CD8-positive, alpha-beta memory T cell (primary cell): ENCODE results near the gene NOL7. TPM values are rescaled to one million over a fixed set of nuclear protein-coding genes. Genes with fewer than 3 reads are reported as not detected.

Source experiments
- CTCF ChIA-PET: fragments of 350-600 bp; sonication (Branson Sonifier 250); formaldehyde crosslinking; loops from one replicate; lab custom pipeline; 2021; ENCODE audit warnings: antibody characterized with exemption; lab: Charles Lee
- POLR2A ChIA-PET: fragments of 350-600 bp; sonication (Branson Sonifier 250); formaldehyde crosslinking; loops from one replicate; lab custom pipeline; 2021; ENCODE audit warnings: antibody characterized with exemption; lab: Charles Lee
- DNase-seq, 5 donors: peaks; one replicate each; pipeline versions ENCODE4 v3.0.0 to v3.0.0-alpha.2; 2020 to 2022; ENCODE audit warnings: mixed read lengths in 1 of 5
- H3K27ac ChIP-seq: one replicate; pipeline ENCODE4 v1.7.0; 2013; ENCODE audit warnings: low read depth, mild to moderate bottlenecking, low read length, moderate library complexity
- H3K27me3 ChIP-seq: 2 replicates; pipeline ENCODE4 v1.7.0; 2013; ENCODE audit warnings: low read length, mild to moderate bottlenecking; ENCODE audit not compliant: insufficient read depth, poor library complexity, severe bottlenecking
- H3K36me3 ChIP-seq: 2 replicates; pipeline ENCODE4 v1.7.0; 2013; ENCODE audit warnings: mild to moderate bottlenecking, low read length, moderate library complexity; ENCODE audit not compliant: insufficient read depth
- H3K4me1 ChIP-seq: 2 replicates; pipeline ENCODE4 v1.7.0; 2013; ENCODE audit warnings: mild to moderate bottlenecking, low read length, moderate library complexity; ENCODE audit not compliant: insufficient read depth
- H3K4me3 ChIP-seq: 2 replicates; pipeline ENCODE4 v1.7.0; 2013; ENCODE audit warnings: mild to moderate bottlenecking, low read length
- H3K9me3 ChIP-seq: 2 replicates; pipeline ENCODE4 v1.7.0; 2013; ENCODE audit warnings: mild to moderate bottlenecking, low read length
- H3K27ac Mint-ChIP-seq, 8 donors: one replicate each; pipeline ENCODE4 v1.8.0; 2020 to 2021; ENCODE audit warnings: mixed read lengths in 8 of 8, mild to moderate bottlenecking in 6 of 8, inconsistent platforms in 3 of 8, moderate library complexity in 3 of 8
- H3K27me3 Mint-ChIP-seq, 2 donors: one replicate each; pipeline ENCODE4 v1.8.0; 2020 to 2021; ENCODE audit warnings: mixed read lengths in 2 of 2, mild to moderate bottlenecking in 1 of 2, moderate library complexity in 1 of 2
- H3K36me3 Mint-ChIP-seq, 3 donors: one replicate each; pipeline ENCODE4 v1.8.0; 2020 to 2021; ENCODE audit warnings: mixed read lengths in 3 of 3, inconsistent platforms in 1 of 3, mild to moderate bottlenecking in 1 of 3
- H3K4me1 Mint-ChIP-seq, 3 donors: one replicate each; pipeline ENCODE4 v1.8.0; 2020 to 2021; ENCODE audit warnings: mixed read lengths in 3 of 3, inconsistent platforms in 1 of 3, mild to moderate bottlenecking in 1 of 3
- H3K4me3 Mint-ChIP-seq, 7 donors: one replicate each; pipeline ENCODE4 v1.8.0; 2020 to 2021; ENCODE audit warnings: mixed read lengths in 7 of 7, mild to moderate bottlenecking in 6 of 7, moderate library complexity in 4 of 7, inconsistent platforms in 2 of 7
- H3K9me3 Mint-ChIP-seq, 5 donors: one replicate each; pipeline ENCODE4 v1.8.0; 2020 to 2022; ENCODE audit warnings: mixed read lengths in 5 of 5, mild to moderate bottlenecking in 3 of 5, moderate library complexity in 2 of 5, inconsistent platforms in 1 of 5
- polyA plus RNA-seq: library from polyadenylated mRNA; unstranded; fragments of 300-500 nt; fragmentation: Illumina TruSeq; gene quantifications from one replicate; pipeline ENCODE4 v1.2.3, GENCODE V29; 2021
- total RNA-seq, 2 experiments: library from RNA; stranded (reverse); gene quantifications; one replicate each; pipeline ENCODE4 v1.2.3, GENCODE V29; 2021

NOL7 gene
- total and polyA plus RNA-seq, 3 experiments from 2014 or later = 120 to 137 (median 122) TPM

DNA sequence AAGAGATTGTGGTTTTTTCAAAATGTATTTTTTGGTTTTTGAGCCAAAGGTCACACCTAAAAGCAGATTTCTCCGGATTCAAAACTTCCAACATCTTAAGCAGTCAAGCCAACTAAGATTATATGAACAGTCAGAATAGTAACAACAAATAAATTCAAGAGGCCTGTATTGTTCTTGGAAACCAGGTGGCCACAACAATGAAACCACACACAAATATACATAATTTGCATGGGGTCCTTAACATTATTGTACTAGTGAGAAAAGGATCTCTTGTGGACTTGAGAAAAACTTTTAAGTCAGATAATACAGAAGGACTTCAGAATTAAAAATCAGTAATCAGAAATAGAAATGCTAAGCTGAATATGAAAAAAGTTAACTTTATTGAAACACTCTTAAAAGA lies 40.6 kb downstream of the NOL7 start:
- Mint-ChIP-seq H3K4me3 (no peak overlapping the region), H3K27ac (peak overlapping the region in 3 of 8 donors; percentile 27 to 60 (median 52)), H3K9me3 (no peaks in the 10 kb centered on the region), H3K36me3 (peaks cover 9 to 35% (median 12%) of the 10 kb centered on the region in 3 donors), H3K27me3 (no peaks in the 10 kb centered on the region), H3K4me1 (peaks cover 41 to 53% (median 53%) of the 10 kb centered on the region in 3 donors)
- DNase-seq = no peak
- Histone ChIP-seq H3K36me3 (no peaks in the 10 kb centered on the region), H3K4me3 (no peak overlapping the region), H3K27me3 (no peaks in the 10 kb centered on the region), H3K27ac (no peak overlapping the region), H3K4me1 (peaks cover 5% of the 10 kb centered on the region), H3K9me3 (no peaks in the 10 kb centered on the region)
- POLR2A ChIA-PET = no interaction called here
- CTCF ChIA-PET = no interaction called here

DNA sequence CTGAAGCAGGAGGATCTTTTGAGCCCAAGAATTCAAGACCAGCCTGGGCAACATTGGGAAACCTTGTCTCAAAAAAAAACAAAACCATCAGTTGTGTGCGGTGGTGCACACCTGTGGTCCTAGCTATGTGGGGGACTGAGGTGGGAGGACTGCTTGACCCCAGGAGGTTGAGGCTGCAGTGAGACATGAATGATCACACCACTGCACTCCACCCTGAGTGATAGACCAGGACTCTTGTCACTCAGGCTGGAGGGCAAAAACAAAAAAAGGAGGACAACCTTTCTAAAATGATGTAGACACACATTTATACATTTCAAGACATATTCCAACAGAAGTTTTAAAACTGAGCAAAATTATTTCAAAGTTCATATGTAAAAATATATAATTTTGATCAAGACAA lies 45.1 kb downstream of the NOL7 start:
- Mint-ChIP-seq H3K36me3 (peaks cover 4 to 13% (median 4%) of the 10 kb centered on the region in 3 donors), H3K27me3 (no peaks in the 10 kb centered on the region), H3K4me1 (peaks cover 74 to 90% (median 89%) of the 10 kb centered on the region in 3 donors), H3K4me3 (peak overlapping the region in 2 of 7 donors; percentile 29 to 41), H3K27ac (peak overlapping the region in 5 of 8 donors; percentile 4 to 86 (median 52)), H3K9me3 (no peaks in the 10 kb centered on the region)
- Histone ChIP-seq H3K36me3 (no peaks in the 10 kb centered on the region), H3K4me3 (no peak overlapping the region), H3K9me3 (no peaks in the 10 kb centered on the region), H3K27me3 (no peaks in the 10 kb centered on the region), H3K4me1 (peaks cover 29% of the 10 kb centered on the region), H3K27ac (no peak overlapping the region)
- no peak for DNase-seq
- POLR2A ChIA-PET = no interaction called here
- CTCF ChIA-PET = no interaction called here

DNA sequence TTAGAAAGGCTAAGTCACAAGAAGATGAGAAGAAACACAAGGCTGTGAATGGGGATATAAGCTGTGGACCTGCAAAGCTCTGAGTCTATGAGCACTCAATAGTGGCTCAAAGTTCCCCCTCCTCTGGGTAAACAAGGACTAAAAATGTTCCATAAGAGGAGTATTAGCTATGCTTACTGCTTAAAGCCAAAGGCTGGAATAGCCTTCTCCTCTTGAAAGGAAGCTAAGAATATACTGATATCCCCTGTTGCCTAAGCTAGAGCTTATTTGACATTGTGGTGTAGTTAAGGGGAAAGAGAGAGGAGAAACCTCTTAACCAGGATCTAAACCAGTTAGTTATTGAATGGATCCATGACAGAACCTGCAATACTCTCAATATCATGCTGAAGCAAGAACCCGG lies 45.8 kb downstream of the NOL7 start:
- H3K36me3 Mint-ChIP-seq = peaks cover under 1 to 9% (median under 1%) of the 10 kb centered on the region in 3 donors
- Histone ChIP-seq H3K27me3 (no peaks in the 10 kb centered on the region), H3K27ac (no peak overlapping the region), H3K36me3 (no peaks in the 10 kb centered on the region), H3K4me3 (no peak overlapping the region), H3K9me3 (no peaks in the 10 kb centered on the region), H3K4me1 (peaks cover 29% of the 10 kb centered on the region)
- peak overlapping the region in 1 of 8 donors; percentile 14 for H3K27ac Mint-ChIP-seq
- H3K4me3 Mint-ChIP-seq = peak overlapping the region in 2 of 7 donors; percentile 0 to 8
- no peaks in the 10 kb centered on the region for H3K27me3 Mint-ChIP-seq
- peaks cover 77 to 93% (median 91%) of the 10 kb centered on the region in 3 donors for H3K4me1 Mint-ChIP-seq
- H3K9me3 Mint-ChIP-seq = no peaks in the 10 kb centered on the region
- ChIA-PET CTCF (no interaction called here), POLR2A (no interaction called here)
- no peak for DNase-seq

DNA sequence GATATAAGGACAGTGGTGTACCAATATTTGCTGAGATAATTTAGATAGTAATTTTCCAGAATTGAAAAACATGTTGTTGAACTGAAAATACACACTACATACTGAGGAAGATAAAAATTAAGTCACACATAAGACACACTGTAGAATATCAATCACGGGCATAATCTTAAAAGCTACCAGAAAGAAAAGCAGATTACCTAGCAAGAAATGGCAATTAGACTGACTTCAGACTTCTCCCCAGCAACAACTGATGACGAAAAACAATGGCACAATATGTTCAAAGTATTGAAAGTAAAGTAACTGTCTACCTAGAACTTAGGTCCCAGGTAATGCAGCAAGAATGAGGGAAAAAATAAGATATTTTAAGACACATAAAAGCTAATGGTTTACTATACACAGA lies 46.5 kb downstream of the NOL7 start:
- Mint-ChIP-seq H3K27me3 (no peaks in the 10 kb centered on the region), H3K36me3 (peaks cover 0 to 6% (median 0%) of the 10 kb centered on the region in 3 donors), H3K9me3 (no peaks in the 10 kb centered on the region), H3K4me3 (peak overlapping the region in 1 of 7 donors; percentile 1), H3K4me1 (peaks cover 80 to 95% (median 94%) of the 10 kb centered on the region in 3 donors), H3K27ac (peak overlapping the region in 3 of 8 donors; percentile 14 to 68 (median 52))
- no peak overlapping the region for H3K27ac ChIP-seq
- CTCF ChIA-PET = no interaction called here
- no peak overlapping the region for H3K4me3 ChIP-seq
- DNase-seq = no peak
- POLR2A ChIA-PET = no interaction called here
- no peaks in the 10 kb centered on the region for H3K27me3 ChIP-seq
- no peaks in the 10 kb centered on the region for H3K9me3 ChIP-seq
- H3K4me1 ChIP-seq = peaks cover 36% of the 10 kb centered on the region
- no peaks in the 10 kb centered on the region for H3K36me3 ChIP-seq

DNA sequence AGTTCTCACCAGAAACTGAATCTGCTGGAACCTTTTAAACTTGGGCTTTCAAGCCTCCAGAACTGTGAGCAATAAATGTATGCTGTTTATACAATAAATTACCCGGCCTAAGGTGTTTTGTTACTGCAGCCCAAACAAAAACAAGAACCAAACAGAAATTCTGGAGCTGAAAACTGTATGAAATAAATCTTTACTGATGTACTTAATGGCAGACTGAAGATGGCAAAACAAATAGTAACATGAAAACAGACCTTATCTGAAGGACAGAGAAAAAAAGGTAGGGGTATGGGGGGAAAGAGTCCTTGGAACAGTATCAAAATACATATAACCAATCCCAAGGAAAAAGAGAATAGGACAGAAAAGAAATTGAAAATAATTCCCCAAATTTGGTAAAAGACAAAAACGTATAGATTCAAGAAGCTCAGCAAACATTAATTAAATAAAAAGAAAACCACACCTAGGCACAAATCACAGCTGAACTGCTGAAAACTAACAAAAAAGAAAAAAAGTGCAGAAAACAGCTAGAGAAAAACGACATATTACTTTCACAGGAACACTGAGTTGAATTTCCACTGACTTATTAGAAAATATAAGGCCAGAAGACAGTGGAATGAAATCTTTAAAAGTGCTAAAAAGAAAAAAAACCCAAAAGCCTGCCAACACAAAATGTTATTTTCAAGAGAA lies 47.7 kb downstream of the NOL7 start:
- Histone ChIP-seq H3K27me3 (no peaks in the 10 kb centered on the region), H3K27ac (no peak overlapping the region), H3K9me3 (no peaks in the 10 kb centered on the region), H3K4me3 (no peak overlapping the region), H3K4me1 (peaks cover 48% of the 10 kb centered on the region), H3K36me3 (no peaks in the 10 kb centered on the region)
- H3K27me3 Mint-ChIP-seq = no peaks in the 10 kb centered on the region
- peak overlapping the region in 4 of 8 donors; percentile 1 to 66 (median 23) for H3K27ac Mint-ChIP-seq
- peaks cover 85 to 98% (median 94%) of the 10 kb centered on the region in 3 donors for H3K4me1 Mint-ChIP-seq
- H3K36me3 Mint-ChIP-seq = no peaks in the 10 kb centered on the region
- no peak for DNase-seq
- no peaks in the 10 kb centered on the region for H3K9me3 Mint-ChIP-seq
- POLR2A ChIA-PET = no interaction called here
- peak overlapping the region in 2 of 7 donors; percentile 5 to 7 for H3K4me3 Mint-ChIP-seq
- CTCF ChIA-PET = no interaction called here

DNA sequence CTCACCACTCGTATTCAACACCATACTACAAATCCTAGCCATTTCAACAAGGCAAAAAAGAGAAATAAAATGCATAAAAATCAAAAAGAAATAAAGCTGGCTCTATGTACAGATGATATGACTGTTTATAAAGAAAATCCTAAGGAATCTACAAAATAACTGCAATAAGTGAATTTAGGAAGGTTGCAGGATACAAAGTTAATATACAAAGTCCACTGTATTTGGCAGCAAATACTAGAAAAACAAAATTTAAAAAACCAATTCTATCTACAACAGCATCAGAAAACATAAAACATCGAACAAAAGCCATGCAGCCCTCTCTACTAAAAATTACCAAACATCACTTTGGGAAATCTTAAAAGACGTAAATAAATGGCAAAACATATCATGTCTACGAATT lies 48.9 kb downstream of the NOL7 start:
- no peaks in the 10 kb centered on the region for H3K27me3 Mint-ChIP-seq
- Histone ChIP-seq H3K36me3 (no peaks in the 10 kb centered on the region), H3K4me1 (peaks cover 58% of the 10 kb centered on the region), H3K4me3 (no peak overlapping the region), H3K27ac (no peak overlapping the region), H3K9me3 (no peaks in the 10 kb centered on the region), H3K27me3 (no peaks in the 10 kb centered on the region)
- POLR2A ChIA-PET = no interaction called here
- H3K9me3 Mint-ChIP-seq = no peaks in the 10 kb centered on the region
- CTCF ChIA-PET = interaction anchor here (0.9 kb wide), 1 partner anchor 89 kb away, joined by 4 read pairs; the partner anchor contains the start of gene SIRT5
- H3K27ac Mint-ChIP-seq = no peak overlapping the region
- peak overlapping the region in 3 of 7 donors; percentile 4 to 20 (median 14) for H3K4me3 Mint-ChIP-seq
- DNase-seq = no peak
- peaks cover 90 to 100% (median 99%) of the 10 kb centered on the region in 3 donors for H3K4me1 Mint-ChIP-seq
- H3K36me3 Mint-ChIP-seq = peaks cover 0 to under 1% (median 0%) of the 10 kb centered on the region in 3 donors

DNA sequence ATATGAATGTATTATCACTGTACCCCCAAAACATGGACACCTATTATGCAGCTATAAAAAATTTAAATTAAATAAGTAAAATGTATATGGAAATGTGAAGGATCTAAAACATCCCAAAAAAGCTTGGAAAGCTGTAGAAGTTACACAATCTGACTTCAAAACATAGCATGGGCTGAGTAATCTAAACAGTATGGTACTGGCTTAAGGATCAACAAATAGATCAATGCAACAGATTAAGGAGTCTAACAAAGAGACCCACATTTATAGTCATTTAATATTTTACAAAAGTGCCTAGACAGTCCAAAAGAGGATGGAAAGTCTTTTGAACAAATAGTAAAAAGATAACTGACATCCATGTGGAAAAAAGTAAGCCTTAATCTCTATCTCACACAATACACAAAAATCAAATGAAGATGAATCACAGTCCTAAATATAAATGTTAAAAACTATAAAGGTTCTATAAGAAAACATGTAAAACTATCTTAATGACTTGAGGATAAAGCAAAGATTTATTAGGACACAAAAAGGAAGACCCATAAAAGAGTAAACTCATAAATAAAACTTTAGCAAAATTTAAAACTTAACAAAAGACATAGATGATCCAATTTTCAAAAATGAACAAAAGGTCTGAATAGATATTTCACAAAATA lies 49.7 kb downstream of the NOL7 start:
- Histone ChIP-seq H3K9me3 (no peaks in the 10 kb centered on the region), H3K27me3 (no peaks in the 10 kb centered on the region), H3K36me3 (no peaks in the 10 kb centered on the region), H3K4me1 (peaks cover 66% of the 10 kb centered on the region), H3K27ac (no peak overlapping the region), H3K4me3 (no peak overlapping the region)
- Mint-ChIP-seq H3K27ac (peak overlapping the region in 5 of 8 donors; percentile 3 to 73 (median 11)), H3K27me3 (no peaks in the 10 kb centered on the region), H3K9me3 (no peaks in the 10 kb centered on the region), H3K4me1 (peaks cover 89 to 100% (median 99%) of the 10 kb centered on the region in 3 donors), H3K36me3 (peaks cover 0 to 5% (median 0%) of the 10 kb centered on the region in 3 donors), H3K4me3 (peak overlapping the region in 1 of 7 donors; percentile 5)
- POLR2A ChIA-PET = no interaction called here
- CTCF ChIA-PET = interaction anchor here (0.9 kb wide), 1 partner anchor 90 kb away, joined by 4 read pairs; the partner anchor contains the start of gene SIRT5
- DNase-seq = no peak
